ENCODE data around the gene ISG20L2.

GRCh38 chr1:156682166-156682890, 46.2 kb downstream of the ISG20L2 start:
- no peak for TF ChIP-seq CTCF (IDR thresholded peaks at IDR 0.05)
- no peak for TF ChIP-seq RFX5 (IDR thresholded peaks at IDR 0.05)
- TF ChIP-seq POLR2A (IDR thresholded peaks at IDR 0.05; ENCODE audit: low read length): no peak
- no peak for TF ChIP-seq RNF2 (IDR thresholded peaks at IDR 0.05; ENCODE audit: borderline replicate concordance, low read depth)
- TF ChIP-seq MAZ (IDR thresholded peaks at IDR 0.05; ENCODE audit: borderline replicate concordance, low read depth, low read length): no peak
- no peak for TF ChIP-seq TP53 (CRISPR knock-in tag; IDR thresholded peaks at IDR 0.05)
- TF ChIP-seq EP300 (IDR thresholded peaks at IDR 0.05): no peak
- TF ChIP-seq CEBPB (IDR thresholded peaks at IDR 0.05): no peak
- no peak for TF ChIP-seq E2F6 (IDR thresholded peaks at IDR 0.05; ENCODE audit: borderline replicate concordance, low read depth)
- TF ChIP-seq KDM1A (IDR thresholded peaks at IDR 0.05; ENCODE audit: low read depth): no peak
- no peak for TF ChIP-seq SMC3 (IDR thresholded peaks at IDR 0.05)
- TF ChIP-seq, protein P1, sequence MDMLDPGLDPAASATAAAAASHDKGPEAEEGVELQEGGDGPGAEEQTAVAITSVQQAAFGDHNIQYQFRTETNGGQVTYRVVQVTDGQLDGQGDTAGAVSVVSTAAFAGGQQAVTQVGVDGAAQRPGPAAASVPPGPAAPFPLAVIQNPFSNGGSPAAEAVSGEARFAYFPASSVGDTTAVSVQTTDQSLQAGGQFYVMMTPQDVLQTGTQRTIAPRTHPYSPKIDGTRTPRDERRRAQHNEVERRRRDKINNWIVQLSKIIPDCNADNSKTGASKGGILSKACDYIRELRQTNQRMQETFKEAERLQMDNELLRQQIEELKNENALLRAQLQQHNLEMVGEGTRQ (IDR thresholded peaks at IDR 0.05): no peak
- no peak for TF ChIP-seq ZFP36 (IDR thresholded peaks at IDR 0.05; ENCODE audit: borderline replicate concordance, partially characterized antibody)

Data from A549 (cell line).